Posterior cingulate gyrus (tissue), 11 donors: ENCODE results near the gene CDC42BPA.
A peak's percentile ranks its signal among the peaks of the same experiment; 100 is the strongest.

Experiments
- DNase-seq, 10 donors: peaks; one replicate each; pipeline versions ENCODE4 v3.0.0 to v3.0.0-alpha.2; 2020 to 2021; ENCODE audit warnings: mixed read lengths in 3 of 10
- intact Hi-C: fragments of 100-400 bp; cut with DNase I; formaldehyde crosslinking; loops from one replicate; pipeline ENCODE4 v1.15.1; 2023

CDC42BPA gene

GRCh38 chr1:226942392-226942791, 375.9 kb downstream of the CDC42BPA start:
- no peak for DNase-seq
- intact Hi-C loops: loop anchor here (5.0 kb wide), 1 partner anchor 45 kb away; no protein-coding TSS in a partner anchor

GRCh38 chr1:226940806-226941067, 377.6 kb downstream of the CDC42BPA start:
- DNase-seq: no peak
- intact Hi-C loops: loop anchor here (5.0 kb wide), 1 partner anchor 47 kb away; no protein-coding TSS in a partner anchor

DNA sequence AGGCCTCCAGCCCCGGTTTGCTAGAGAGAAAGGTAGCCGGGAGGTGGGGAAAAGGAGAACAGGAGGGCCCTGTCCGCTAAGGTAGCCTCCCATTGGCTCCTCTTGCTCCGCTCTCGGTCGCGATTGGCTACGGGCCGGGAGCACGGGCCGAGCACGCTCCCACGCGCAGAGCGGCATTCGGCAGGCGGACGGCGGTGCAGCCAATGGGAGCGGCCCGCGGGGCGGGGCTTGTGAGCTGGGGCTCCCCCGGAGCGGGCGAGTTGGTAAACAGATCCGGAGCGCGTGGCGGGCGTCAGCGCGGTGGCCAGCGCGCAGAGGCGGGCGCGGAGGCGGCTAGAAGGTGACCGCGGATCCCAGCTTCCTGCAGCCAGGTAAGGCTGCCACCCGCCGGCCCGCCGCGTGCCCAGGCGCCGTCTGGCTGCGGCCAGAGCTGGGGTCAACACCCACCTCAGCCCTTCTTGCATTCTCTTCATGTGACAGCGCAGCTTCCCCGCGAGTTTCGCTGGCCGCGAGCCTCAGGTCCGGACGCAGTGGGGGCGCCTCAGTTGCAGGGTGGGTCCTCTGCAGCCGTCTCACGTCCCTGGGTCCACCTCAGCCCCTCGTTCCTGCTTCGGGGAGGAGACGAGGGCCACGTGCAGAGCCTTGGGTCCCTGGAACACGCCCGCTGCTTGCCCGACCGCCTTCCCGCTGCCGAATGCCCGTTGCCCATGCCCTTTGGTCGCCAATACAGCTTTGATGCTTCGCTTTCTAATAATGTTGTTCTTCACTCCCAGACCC, 378.1 kb downstream of the CDC42BPA start, which contains the start of gene COQ8A:
Gene COQ8A (plus strand): TSS at position 266 of the 777 bp plus-strand sequence. CDS start 21,092 bp downstream, outside the sequence.
- intact Hi-C loops: loop anchor here (5.0 kb wide), 1 partner anchor 47 kb away; no protein-coding TSS in a partner anchor
- DNase-seq: peak; percentile 99 to 100 (median 100)
